Liver (tissue), 3 donors: ENCODE data around the gene PLA2G6.

Experiments
- RAD21 ChIP-seq, 2 donors: IDR thresholded peaks; 2 replicates each; pipeline ENCODE4 v1.6.1; 2016; ENCODE audit warnings: antibody characterized with exemption in 2 of 2, mild to moderate bottlenecking in 2 of 2
- TF ChIP-seq, protein P1 (sequence below): fragments of 150-350 bp; IDR thresholded peaks from 2 replicates; pipeline ENCODE4 v1.5.1; 2017; ENCODE audit warnings: improper control_type of control experiment, low read depth, low read length; ENCODE audit not compliant: missing input control
- TF ChIP-seq, protein P2 (sequence below): IDR thresholded peaks from 2 replicates; pipeline ENCODE4 v1.6.1; 2016; ENCODE audit warnings: antibody characterized with exemption
- TF ChIP-seq, protein P3 (sequence below): IDR thresholded peaks from 2 replicates; pipeline ENCODE4 v1.6.1; 2016; ENCODE audit warnings: antibody characterized with exemption
- TF ChIP-seq, protein P4 (sequence below): IDR thresholded peaks from 2 replicates; pipeline ENCODE4 v1.6.1; 2016; ENCODE audit warnings: antibody characterized with exemption, mild to moderate bottlenecking
- donor health status: healthy.
- donor health status: healthy.

DNA sequence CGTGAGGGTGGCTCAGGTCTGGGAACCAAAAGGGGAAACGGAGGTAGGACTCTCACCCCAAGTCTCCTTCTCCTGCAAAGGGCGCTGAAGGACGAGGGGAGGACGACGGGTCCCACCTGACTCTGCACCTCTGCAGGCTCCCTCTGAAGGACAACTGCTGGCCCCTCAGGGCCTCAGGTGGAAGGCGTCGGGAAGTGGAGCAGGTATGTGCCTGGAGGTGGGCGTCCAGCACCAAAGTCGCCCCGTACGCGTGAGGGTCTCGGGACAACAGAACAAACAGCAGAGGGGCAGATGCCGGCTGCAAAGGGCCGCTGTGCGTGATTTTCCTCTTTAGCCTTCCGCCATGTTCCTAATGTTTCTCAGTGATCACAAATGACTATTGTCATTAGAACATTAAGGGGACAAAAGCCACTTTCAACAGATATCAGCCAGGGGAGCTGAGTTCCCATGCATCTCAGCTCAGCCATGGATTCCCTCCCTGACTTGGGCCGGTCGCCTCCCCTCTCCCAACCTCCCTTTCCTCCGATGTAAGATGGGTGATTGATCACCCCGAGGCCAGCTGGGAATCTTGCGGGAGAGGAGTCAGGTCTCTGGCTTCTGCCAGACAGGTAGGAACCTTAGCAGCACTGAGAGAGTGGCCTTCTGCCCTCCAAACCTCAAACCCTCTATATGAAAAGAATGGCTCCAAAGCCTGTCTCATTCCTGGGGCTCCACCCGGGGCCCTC is 98.5 kb downstream of the PLA2G6 start:
- TF ChIP-seq, protein P1, sequence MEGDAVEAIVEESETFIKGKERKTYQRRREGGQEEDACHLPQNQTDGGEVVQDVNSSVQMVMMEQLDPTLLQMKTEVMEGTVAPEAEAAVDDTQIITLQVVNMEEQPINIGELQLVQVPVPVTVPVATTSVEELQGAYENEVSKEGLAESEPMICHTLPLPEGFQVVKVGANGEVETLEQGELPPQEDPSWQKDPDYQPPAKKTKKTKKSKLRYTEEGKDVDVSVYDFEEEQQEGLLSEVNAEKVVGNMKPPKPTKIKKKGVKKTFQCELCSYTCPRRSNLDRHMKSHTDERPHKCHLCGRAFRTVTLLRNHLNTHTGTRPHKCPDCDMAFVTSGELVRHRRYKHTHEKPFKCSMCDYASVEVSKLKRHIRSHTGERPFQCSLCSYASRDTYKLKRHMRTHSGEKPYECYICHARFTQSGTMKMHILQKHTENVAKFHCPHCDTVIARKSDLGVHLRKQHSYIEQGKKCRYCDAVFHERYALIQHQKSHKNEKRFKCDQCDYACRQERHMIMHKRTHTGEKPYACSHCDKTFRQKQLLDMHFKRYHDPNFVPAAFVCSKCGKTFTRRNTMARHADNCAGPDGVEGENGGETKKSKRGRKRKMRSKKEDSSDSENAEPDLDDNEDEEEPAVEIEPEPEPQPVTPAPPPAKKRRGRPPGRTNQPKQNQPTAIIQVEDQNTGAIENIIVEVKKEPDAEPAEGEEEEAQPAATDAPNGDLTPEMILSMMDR, result no peak
- TF ChIP-seq, protein P2, sequence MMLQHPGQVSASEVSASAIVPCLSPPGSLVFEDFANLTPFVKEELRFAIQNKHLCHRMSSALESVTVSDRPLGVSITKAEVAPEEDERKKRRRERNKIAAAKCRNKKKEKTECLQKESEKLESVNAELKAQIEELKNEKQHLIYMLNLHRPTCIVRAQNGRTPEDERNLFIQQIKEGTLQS, result no peak
- TF ChIP-seq, protein P3, sequence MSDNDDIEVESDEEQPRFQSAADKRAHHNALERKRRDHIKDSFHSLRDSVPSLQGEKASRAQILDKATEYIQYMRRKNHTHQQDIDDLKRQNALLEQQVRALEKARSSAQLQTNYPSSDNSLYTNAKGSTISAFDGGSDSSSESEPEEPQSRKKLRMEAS, result no peak
- no peak for TF ChIP-seq RAD21 (IDR thresholded peaks at IDR 0.05)
- TF ChIP-seq, protein P4, sequence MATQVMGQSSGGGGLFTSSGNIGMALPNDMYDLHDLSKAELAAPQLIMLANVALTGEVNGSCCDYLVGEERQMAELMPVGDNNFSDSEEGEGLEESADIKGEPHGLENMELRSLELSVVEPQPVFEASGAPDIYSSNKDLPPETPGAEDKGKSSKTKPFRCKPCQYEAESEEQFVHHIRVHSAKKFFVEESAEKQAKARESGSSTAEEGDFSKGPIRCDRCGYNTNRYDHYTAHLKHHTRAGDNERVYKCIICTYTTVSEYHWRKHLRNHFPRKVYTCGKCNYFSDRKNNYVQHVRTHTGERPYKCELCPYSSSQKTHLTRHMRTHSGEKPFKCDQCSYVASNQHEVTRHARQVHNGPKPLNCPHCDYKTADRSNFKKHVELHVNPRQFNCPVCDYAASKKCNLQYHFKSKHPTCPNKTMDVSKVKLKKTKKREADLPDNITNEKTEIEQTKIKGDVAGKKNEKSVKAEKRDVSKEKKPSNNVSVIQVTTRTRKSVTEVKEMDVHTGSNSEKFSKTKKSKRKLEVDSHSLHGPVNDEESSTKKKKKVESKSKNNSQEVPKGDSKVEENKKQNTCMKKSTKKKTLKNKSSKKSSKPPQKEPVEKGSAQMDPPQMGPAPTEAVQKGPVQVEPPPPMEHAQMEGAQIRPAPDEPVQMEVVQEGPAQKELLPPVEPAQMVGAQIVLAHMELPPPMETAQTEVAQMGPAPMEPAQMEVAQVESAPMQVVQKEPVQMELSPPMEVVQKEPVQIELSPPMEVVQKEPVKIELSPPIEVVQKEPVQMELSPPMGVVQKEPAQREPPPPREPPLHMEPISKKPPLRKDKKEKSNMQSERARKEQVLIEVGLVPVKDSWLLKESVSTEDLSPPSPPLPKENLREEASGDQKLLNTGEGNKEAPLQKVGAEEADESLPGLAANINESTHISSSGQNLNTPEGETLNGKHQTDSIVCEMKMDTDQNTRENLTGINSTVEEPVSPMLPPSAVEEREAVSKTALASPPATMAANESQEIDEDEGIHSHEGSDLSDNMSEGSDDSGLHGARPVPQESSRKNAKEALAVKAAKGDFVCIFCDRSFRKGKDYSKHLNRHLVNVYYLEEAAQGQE, result no peak
